Measurements from ENCODE around the gene LNP1. TPM values are rescaled to one million over a fixed set of nuclear protein-coding genes. Genes with fewer than 3 reads are reported as not detected.

The LNP1 gene
- total and polyA plus RNA-seq, 2 donors (not counting 1 experiment from before 2014, with no cell fraction given): 3.1 to 3.5 TPM

GRCh38 chr3:100413613-100414012, 12.3 kb downstream of the LNP1 start:
- no peaks in the 10 kb centered on the region for H4K20me1 ChIP-seq (ENCODE audit: control insufficient read depth, extremely low read depth, insufficient read depth, low read length)
- no peaks in the 10 kb centered on the region for H3K36me3 ChIP-seq (ENCODE audit: control insufficient read depth, insufficient read depth, low read length)
- no peak for TF ChIP-seq EZH2 (IDR thresholded peaks at IDR 0.05; ENCODE audit: low read length, missing control alignments)
- no peak for TF ChIP-seq CTCF (conservative IDR thresholded peaks at IDR 0.05 in 1 of 2, IDR thresholded peaks at IDR 0.05 in 1 of 2; ENCODE audit: low read depth in 1 of 2, low read length in 2 of 2)
- H3K9ac ChIP-seq (ENCODE audit: insufficient read depth, low read length): no peak overlapping the region
- H3K27ac ChIP-seq (ENCODE audit: insufficient read depth, low read length): no peak overlapping the region
- no peaks in the 10 kb centered on the region for H3K79me2 ChIP-seq (ENCODE audit: control insufficient read depth, insufficient read depth, low read length)
- no peak overlapping the region for H2AFZ ChIP-seq (ENCODE audit: low read length)
- H3K4me1 ChIP-seq (ENCODE audit: control insufficient read depth, extremely low read depth, insufficient read depth, low read length): no peaks in the 10 kb centered on the region
- no peak overlapping the region for H3K4me2 ChIP-seq (ENCODE audit: extremely low read depth, insufficient read depth, low read length)
- no peak for DNase-seq (ENCODE audit: low read depth in 2 of 2)
- no peaks in the 10 kb centered on the region for H3K27me3 ChIP-seq (ENCODE audit: control insufficient read depth, insufficient read depth, low read length)
- no peak overlapping the region for H3K4me3 ChIP-seq (replicated peaks in 1 of 4; ENCODE audit: control extremely low read depth in 1 of 4, insufficient read depth in 1 of 4, low read depth in 3 of 4, low read length in 4 of 4)
- no peaks in the 10 kb centered on the region for H3K9me3 ChIP-seq (ENCODE audit: control insufficient read depth, insufficient read depth, low read depth, low read length)

- no peak overlapping the region for H2AFZ ChIP-seq (ENCODE audit: low read length)
Observed at GRCh38 chr3:100416176-100416575, 14.8 kb downstream of the LNP1 start.

DNA sequence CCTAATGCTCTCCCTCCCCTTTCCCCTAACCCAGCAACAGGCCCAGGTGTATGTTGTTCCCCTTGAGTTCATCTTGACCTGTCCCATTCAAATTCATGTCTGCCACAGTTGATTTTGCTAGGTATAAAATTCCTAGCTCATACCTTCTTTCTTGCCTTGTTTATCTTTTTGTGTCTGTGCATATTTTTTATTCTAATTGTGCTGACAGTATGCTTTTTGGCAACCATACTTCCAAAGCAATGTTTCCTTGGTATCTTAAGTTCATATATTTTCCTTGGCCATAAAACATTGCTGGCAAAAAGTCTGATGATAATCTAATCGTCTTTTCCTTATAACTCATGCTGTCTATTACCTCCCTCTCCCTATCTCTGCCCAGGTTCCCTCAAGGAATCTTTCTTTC, 15.5 kb downstream of the LNP1 start:
- Histone ChIP-seq H3K4me2 (ENCODE audit: extremely low read depth, insufficient read depth, low read length) (no peak overlapping the region), H4K20me1 (ENCODE audit: control insufficient read depth, extremely low read depth, insufficient read depth, low read length) (no peaks in the 10 kb centered on the region), H3K27ac (ENCODE audit: insufficient read depth, low read length) (no peak overlapping the region), H3K9me3 (ENCODE audit: control insufficient read depth, insufficient read depth, low read depth, low read length) (no peaks in the 10 kb centered on the region), H3K9ac (ENCODE audit: insufficient read depth, low read length) (no peak overlapping the region), H3K4me3 (replicated peaks in 1 of 4; ENCODE audit: control extremely low read depth in 1 of 4, insufficient read depth in 1 of 4, low read depth in 3 of 4, low read length in 4 of 4) (no peak overlapping the region), H3K36me3 (ENCODE audit: control insufficient read depth, insufficient read depth, low read length) (no peaks in the 10 kb centered on the region), H3K79me2 (ENCODE audit: control insufficient read depth, insufficient read depth, low read length) (no peaks in the 10 kb centered on the region), H3K27me3 (ENCODE audit: control insufficient read depth, insufficient read depth, low read length) (no peaks in the 10 kb centered on the region), H3K4me1 (ENCODE audit: control insufficient read depth, extremely low read depth, insufficient read depth, low read length) (no peaks in the 10 kb centered on the region), H2AFZ (ENCODE audit: low read length) (no peak overlapping the region)
- DNase-seq (ENCODE audit: low read depth in 2 of 2): no peak
- TF ChIP-seq EZH2 (IDR thresholded peaks at IDR 0.05; ENCODE audit: low read length, missing control alignments): no peak
- TF ChIP-seq CTCF (conservative IDR thresholded peaks at IDR 0.05 in 1 of 2, IDR thresholded peaks at IDR 0.05 in 1 of 2; ENCODE audit: low read depth in 1 of 2, low read length in 2 of 2): no peak

More at GRCh38 chr3:100416176-100416575, 14.8 kb downstream of the LNP1 start:
- no peak for TF ChIP-seq EZH2 (IDR thresholded peaks at IDR 0.05; ENCODE audit: low read length, missing control alignments)
- no peak for TF ChIP-seq CTCF (conservative IDR thresholded peaks at IDR 0.05 in 1 of 2, IDR thresholded peaks at IDR 0.05 in 1 of 2; ENCODE audit: low read depth in 1 of 2, low read length in 2 of 2)
- no peak overlapping the region for H3K4me2 ChIP-seq (ENCODE audit: extremely low read depth, insufficient read depth, low read length)
- no peaks in the 10 kb centered on the region for H3K36me3 ChIP-seq (ENCODE audit: control insufficient read depth, insufficient read depth, low read length)
- no peaks in the 10 kb centered on the region for H3K4me1 ChIP-seq (ENCODE audit: control insufficient read depth, extremely low read depth, insufficient read depth, low read length)
- no peaks in the 10 kb centered on the region for H3K79me2 ChIP-seq (ENCODE audit: control insufficient read depth, insufficient read depth, low read length)
- H4K20me1 ChIP-seq (ENCODE audit: control insufficient read depth, extremely low read depth, insufficient read depth, low read length): no peaks in the 10 kb centered on the region
- H3K27me3 ChIP-seq (ENCODE audit: control insufficient read depth, insufficient read depth, low read length): no peaks in the 10 kb centered on the region
- no peak overlapping the region for H3K4me3 ChIP-seq (replicated peaks in 1 of 4; ENCODE audit: control extremely low read depth in 1 of 4, insufficient read depth in 1 of 4, low read depth in 3 of 4, low read length in 4 of 4)
- no peak overlapping the region for H3K9ac ChIP-seq (ENCODE audit: insufficient read depth, low read length)
- DNase-seq (ENCODE audit: low read depth in 2 of 2): no peak
- no peak overlapping the region for H3K27ac ChIP-seq (ENCODE audit: insufficient read depth, low read length)
- no peaks in the 10 kb centered on the region for H3K9me3 ChIP-seq (ENCODE audit: control insufficient read depth, insufficient read depth, low read depth, low read length)

All from fibroblast of lung (primary cell).